SH-SY5Y (cell line): Measurements from ENCODE around the gene CCDC12.

Experiments
- GATA2 ChIP-seq: IDR thresholded peaks from 2 replicates; pipeline ENCODE4 v1.6.1; 2011; ENCODE audit warnings: mild to moderate bottlenecking, low read depth, low read length
- GATA3 ChIP-seq: IDR thresholded peaks from 2 replicates; pipeline ENCODE4 v1.6.1; 2011; ENCODE audit warnings: low read depth, mild to moderate bottlenecking, low read length, moderate library complexity

DNA sequence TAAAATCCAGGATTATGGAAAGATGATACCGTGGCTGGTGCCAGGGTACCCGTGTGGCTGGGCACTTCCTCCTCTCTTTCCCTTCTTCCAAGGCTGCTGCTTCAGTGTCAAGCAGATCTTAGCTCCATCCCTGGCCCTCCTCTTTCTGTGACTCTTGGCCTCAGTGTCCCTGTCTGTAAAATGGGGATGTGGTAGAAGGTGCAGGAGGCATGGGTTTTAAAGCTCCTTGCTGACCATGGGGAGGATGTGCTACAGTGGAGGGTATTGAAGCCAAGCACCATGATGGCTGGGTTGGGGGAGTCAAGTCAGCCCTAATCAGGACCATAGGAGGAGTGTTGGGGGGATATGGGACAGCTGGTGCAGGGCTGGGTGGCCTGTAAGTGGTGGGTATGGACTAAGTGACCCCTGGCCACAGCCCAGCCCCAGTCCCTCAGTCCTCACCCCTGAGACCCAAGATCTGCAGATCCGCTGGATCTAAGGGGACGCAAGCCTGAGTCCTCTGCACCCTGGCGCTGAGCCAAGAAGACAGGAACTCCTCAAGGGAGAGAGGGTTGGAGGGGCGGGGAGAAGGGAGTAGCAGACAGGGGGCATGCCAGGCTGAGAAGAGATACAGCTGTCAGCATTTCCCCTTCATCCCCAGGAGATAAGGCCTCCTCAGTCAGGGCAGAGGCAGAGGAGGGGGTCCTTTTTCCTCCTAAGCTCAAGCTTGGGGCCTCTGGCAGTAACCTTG is 87.0 kb downstream of the CCDC12 start:
- no peak for TF ChIP-seq GATA2
- TF ChIP-seq GATA3 = no peak
